Measurements from ENCODE around the gene CCDC68.
"Not testable (repeated sequence)": the region's sequence is repeated elsewhere in the genome, so short reads cannot be mapped to it uniquely, and the experiment has no call there.

CCDC68 gene

DNA sequence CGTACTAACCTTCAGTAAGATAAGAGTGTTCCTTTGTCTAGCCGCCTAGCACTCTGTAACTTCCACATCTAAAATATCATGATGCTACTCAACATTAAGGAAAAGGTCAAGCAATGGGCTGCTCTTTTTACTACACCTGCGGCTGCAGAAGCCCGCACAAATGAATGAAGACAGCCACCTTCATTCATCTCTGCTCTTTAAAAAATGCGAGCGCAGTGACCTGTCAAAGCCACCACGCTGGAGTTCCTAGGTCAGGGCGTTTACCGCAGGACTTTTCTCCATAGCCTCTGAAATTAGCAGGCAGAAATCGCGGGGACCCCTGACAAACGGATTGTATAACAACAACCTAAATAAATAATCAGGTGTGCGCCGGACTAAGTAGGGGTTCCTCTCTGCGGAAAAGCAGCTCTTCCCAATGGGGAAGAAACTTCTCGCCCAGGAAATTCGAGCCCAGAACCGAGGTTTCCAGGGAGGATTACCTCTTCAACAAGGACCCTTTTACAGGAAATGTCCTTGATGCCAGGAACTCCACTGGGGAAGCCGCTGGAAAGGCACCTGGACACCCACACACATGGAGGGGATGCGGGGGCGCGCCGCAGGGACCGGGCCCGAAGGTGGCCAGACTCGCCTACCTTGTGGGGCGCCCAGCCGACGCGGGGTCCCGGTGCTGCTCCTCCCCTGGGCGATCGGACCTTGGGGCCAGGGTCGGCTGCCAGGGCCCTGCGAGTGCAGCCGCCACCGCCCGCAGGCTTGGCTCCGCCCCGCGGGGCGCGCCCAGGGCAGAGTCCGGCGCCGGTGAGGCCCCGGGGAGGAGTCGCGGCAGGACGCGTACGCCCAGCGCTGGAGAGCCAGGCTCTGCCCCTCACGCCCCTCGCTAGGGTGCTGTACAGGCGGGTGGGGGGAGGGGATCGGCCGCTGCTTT lies at the start of gene CCDC68:
Gene CCDC68, minus strand, starts transcription at position 758 of the 922 bp plus-strand sequence. CDS start 16,670 bp downstream, outside the sequence.
- no peak for DNase-seq

- no peak for DNase-seq
Observed at GRCh38 chr18:55007602-55008001, 48.3 kb upstream of the CCDC68 start.

- DNase-seq: no peak
Observed at GRCh38 chr18:55003695-55004094, 44.4 kb upstream of the CCDC68 start.

GRCh38 chr18:55002261-55002660 lies 43.0 kb upstream of the CCDC68 start:
- no peak for DNase-seq

- DNase-seq: no peak
Observed at GRCh38 chr18:55001394-55002024, 42.2 kb upstream of the CCDC68 start.

DNA sequence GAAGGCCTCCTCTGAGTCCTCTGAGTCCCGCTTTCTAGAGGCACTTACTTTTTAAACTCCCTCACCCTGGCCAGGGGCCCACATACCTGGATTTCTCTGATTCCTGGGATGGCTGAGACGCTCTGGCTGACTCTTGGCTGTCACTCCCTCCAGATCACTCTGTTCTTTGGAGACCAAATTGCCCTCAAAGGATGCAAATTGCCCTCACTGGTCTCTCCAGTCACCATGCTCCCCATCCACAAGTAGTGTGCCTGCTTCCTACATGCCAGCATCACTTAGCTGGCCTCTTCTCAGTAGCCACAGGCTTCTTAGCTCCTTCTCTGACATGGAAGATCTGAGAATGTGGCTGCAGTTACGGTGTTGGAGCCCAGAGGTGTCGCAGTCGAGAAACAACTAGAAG lies 41.3 kb upstream of the CCDC68 start:
- DNase-seq: no peak

DNA sequence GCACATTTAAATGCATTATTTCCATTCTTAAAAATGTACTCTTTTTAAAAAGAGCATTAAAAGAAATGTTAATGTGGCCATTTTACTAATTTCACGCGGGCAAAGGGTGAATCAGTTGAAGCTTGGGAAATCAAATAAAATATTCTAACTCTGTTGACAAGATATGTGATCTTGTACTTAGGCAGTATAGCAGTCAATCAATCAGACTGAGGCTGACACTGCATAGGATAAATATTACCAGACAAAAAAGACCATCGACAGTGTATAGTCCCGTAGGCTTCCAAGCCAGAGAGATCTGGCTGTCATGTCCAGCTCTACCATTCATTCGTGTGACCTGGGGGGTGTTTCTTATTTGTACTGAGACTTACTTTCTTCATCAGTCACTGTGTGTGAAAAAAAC lies 39.8 kb upstream of the CCDC68 start:
- no peak for DNase-seq

- DNase-seq: no peak
Observed at GRCh38 chr18:54995421-54996143, 36.3 kb upstream of the CCDC68 start.

- no peak for DNase-seq
Observed at GRCh38 chr18:54991981-54992380, 32.7 kb upstream of the CCDC68 start.

- no peak for DNase-seq
Observed at GRCh38 chr18:54984908-54985307, 25.6 kb upstream of the CCDC68 start.

DNA sequence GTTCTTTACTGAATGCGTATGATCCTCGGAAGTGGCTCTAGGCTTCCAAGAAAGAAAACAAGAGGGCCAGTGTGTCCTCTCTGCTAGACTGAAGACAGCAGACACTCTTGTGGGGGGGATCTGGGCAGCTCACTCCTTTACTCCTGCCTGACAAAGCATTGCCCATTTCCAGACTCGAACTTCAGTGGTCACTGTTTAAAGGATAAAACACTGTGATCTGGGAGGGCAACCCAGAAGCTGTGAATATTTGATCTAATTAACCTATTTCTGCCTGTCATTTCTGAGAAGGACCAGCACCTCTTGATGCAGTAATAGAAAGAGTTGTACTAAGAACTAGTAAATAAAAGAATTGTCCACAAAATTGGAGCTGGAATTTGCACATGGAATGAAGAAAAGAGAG lies 24.5 kb upstream of the CCDC68 start:
- DNase-seq: no peak

DNA sequence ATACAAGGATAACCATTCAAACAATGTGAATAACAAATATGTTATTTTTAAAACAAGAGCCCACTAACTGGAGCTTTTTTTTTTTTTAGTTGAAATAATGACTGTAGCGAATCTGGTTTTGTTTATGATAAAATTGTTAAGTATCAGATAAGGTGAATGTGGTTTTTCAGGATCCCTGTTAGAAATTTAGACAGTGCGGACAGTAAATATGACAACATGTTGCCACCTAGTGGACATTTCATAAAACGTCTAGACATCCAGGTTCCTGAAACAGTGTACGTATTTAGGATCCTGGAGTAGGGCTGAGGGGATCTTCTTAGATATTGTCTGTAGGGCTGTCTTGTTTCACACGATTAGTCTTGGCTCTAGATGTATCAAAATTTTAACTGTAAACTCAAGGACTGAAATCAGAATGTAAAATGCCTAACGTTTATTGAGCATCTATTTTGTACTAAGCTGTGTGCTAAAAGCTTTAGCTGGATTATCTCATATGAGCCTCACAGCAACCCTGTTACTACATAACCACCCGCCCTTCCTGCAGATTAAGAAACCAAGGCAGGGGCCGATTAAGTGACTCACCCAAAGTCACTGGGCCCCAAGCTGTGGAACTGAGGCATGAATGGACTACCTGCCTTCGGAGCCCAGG lies 23.9 kb upstream of the CCDC68 start:
- no peak for DNase-seq

DNA sequence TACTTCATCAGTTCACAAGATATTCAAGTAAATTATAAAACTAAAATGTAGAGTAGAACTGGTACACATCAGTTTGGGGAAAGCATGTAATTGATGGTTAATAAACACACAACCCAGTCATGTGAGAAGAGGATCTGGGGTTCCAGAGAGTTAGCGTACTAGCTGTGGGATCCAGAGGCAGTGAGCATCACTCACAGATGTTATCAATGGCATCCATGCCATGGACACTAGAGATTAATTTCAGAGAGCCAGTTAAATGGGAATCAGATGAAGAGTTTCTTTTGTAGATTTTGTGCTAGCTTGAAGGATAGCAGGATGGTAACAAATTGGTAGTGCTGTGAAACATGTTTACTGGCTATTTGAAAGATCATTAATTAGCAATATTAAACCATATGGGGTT lies 21.8 kb upstream of the CCDC68 start:
- no peak for DNase-seq

- DNase-seq: no peak
Observed at GRCh38 chr18:54975598-54975997, 16.3 kb upstream of the CCDC68 start.

- no peak for DNase-seq
Observed at GRCh38 chr18:54973046-54973445, 13.8 kb upstream of the CCDC68 start.

- DNase-seq: no peak
Observed at GRCh38 chr18:54968807-54969206, 9.5 kb upstream of the CCDC68 start.

- DNase-seq: not testable (repeated sequence)
Observed at GRCh38 chr18:54968237-54968636, 9.0 kb upstream of the CCDC68 start.

- DNase-seq: no peak
Observed at GRCh38 chr18:54967786-54968185, 8.5 kb upstream of the CCDC68 start.

- no peak for DNase-seq
Observed at GRCh38 chr18:54964741-54965140, 5.5 kb upstream of the CCDC68 start.

- DNase-seq: no peak
Observed at GRCh38 chr18:54962919-54963645, 3.8 kb upstream of the CCDC68 start.

DNA sequence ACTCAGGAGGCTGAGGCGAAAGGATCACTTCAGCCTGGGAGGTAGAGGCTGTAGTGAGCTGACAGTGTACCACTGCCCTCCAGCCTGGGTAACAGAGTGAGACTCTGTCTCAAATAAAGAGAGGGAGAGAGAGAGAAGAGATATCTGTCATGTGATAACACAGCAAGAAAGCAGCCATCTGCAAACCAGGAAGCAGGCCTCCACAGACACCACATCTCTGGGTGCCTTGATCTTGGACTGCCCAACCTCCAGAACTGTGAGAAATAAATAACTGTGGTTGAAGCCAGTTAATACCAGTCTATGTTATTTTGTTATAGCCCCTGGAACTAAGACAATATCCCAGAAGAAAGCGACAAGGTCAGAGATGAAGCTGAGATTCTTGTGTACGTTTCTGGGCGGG lies 2.6 kb upstream of the CCDC68 start:
- DNase-seq: no peak

DNA sequence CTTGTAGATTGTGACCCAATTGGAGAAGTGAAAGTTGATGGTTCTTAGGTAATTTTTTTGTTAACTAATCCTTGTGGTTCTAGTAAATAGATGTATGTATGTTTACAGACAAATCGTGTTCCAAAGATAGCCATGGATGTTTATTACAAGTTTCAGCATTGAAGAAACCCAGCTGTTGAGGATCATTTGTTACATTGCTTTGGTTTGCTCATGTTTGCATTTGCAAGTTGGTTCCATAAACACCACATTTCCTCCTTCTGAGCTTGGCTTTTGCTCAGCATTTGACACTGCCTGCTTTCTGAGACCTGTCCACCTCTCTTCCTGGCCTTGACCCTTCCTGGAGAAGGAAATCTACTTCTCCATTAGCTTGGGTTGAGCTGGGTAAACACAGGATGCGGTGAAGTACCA lies 1.8 kb upstream of the CCDC68 start:
- DNase-seq: no peak

Data from activated naive CD4-positive, alpha-beta T cell treated with anti-CD3 and anti-CD28 coated beads, Interleukin-2, amount 50 U/mL, for 16 hours (primary cell).